Raji (cell line): ENCODE results near the gene TXK.

Experiments used
- POLR2A ChIP-seq: IDR thresholded peaks from 2 replicates; pipeline ENCODE4 v1.6.1; 2011; ENCODE audit warnings: low read depth, low read length, control low read depth; ENCODE audit not compliant: insufficient read depth

Gene TXK

GRCh38 chr4:48141048-48141447 lies 7.0 kb upstream of the TXK start:
- TF ChIP-seq POLR2A, result no peak

- no peak for TF ChIP-seq POLR2A
These were observed 5.6 kb upstream of the TXK start for GRCh38 chr4:48139691-48140090.

- TF ChIP-seq POLR2A, result no peak
These were observed 4.9 kb upstream of the TXK start for GRCh38 chr4:48138936-48139335.

- TF ChIP-seq POLR2A, result no peak
These were observed 4.5 kb upstream of the TXK start for GRCh38 chr4:48138511-48138910.

- TF ChIP-seq POLR2A, result no peak
These were observed 3.8 kb upstream of the TXK start for GRCh38 chr4:48137846-48138245.

GRCh38 chr4:48133669-48134068 lies 381 bp downstream of the TXK start:
- no peak for TF ChIP-seq POLR2A

- TF ChIP-seq POLR2A, result no peak
These were observed 2.3 kb downstream of the TXK start for GRCh38 chr4:48131736-48132135.

GRCh38 chr4:48130100-48130499 lies 4.0 kb downstream of the TXK start:
- no peak for TF ChIP-seq POLR2A

GRCh38 chr4:48129307-48130014 lies 4.6 kb downstream of the TXK start:
- TF ChIP-seq POLR2A, result no peak

GRCh38 chr4:48127682-48128404 lies 6.2 kb downstream of the TXK start:
- no peak for TF ChIP-seq POLR2A

GRCh38 chr4:48127231-48127630 lies 6.8 kb downstream of the TXK start:
- no peak for TF ChIP-seq POLR2A

GRCh38 chr4:48126621-48127020 lies 7.4 kb downstream of the TXK start:
- no peak for TF ChIP-seq POLR2A

- TF ChIP-seq POLR2A, result no peak
These were observed 9.2 kb downstream of the TXK start for GRCh38 chr4:48124870-48125269.

GRCh38 chr4:48122756-48123155 lies 11.3 kb downstream of the TXK start:
- no peak for TF ChIP-seq POLR2A

GRCh38 chr4:48121180-48121579 lies 12.9 kb downstream of the TXK start:
- no peak for TF ChIP-seq POLR2A

- TF ChIP-seq POLR2A, result no peak
These were observed 13.9 kb downstream of the TXK start for GRCh38 chr4:48120132-48120531.

GRCh38 chr4:48119646-48120045 lies 14.4 kb downstream of the TXK start:
- TF ChIP-seq POLR2A, result no peak
